SIG-M5 treated with dmso at 0.1 percent for 504 hours (cell line): Measurements from ENCODE around the gene OSBPL2.

Experiments used
- DNase-seq: peaks from one replicate; lab custom pipeline; 2025; ENCODE audit not compliant: unreplicated experiment; lab: John Stamatoyannopoulos, UW

OSBPL2 gene

DNA sequence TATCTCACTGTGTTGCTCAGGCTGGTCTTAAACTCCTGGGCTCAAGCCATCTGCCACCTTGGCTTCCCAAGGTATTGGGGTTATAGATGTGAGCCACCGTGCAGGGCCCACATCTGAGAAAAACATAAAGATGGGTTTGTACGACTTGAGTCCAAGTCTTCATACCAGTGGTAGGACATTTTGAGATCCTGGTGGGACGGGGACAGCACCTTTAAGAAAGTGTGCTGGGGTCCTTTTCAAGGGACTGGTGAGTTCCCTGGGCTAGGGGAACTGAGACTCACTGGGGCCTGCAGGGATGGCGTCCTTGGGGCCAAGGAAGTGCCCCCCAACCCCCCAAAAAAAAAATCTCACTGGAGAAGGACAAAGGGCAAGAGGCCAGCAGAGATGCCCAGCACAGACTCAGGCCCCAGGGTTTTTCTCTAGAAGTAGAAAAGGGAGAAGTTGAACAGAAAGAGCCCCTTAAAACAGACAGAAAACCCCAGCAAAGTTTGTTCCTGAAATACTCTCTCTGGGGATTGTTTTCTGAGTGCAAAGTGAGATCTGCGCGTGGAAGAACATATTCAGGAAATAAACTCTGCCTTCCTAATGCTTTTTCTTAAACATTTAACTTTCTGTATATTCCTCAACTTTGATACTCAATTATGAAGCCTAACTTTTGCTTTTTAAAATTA is 10.7 kb downstream of the OSBPL2 start:
- DNase-seq: no peak

DNA sequence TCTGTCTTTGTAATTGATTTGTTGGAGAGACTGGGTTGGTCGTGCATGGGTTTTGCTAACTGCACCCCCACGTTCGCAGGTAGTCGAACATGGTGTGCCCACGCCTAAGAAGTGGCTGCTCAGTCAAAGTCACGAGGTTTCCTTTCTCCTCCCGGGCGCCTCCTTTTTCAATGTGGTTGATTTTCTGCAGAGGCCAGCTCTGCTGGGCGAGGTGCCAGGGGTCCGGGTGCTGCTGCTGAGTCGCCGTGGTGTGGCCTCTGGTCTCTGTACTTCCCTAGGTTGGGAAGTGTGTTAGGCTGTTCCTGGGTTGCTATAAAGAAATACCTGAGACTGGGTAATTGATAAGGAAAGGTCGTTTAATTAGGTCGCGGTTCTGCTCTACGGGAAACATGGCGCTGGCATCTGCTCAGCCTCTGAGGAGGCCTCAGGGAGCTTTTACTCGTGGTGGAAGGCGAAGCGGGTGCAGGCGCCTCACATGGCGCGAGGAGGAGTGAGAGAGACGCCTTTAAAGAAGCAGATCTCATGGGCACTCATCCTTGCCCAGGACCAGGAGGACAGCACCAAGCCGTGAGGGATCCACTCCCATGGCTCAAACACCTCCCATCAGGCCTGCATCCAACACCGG is 14.1 kb downstream of the OSBPL2 start:
- no peak for DNase-seq

DNA sequence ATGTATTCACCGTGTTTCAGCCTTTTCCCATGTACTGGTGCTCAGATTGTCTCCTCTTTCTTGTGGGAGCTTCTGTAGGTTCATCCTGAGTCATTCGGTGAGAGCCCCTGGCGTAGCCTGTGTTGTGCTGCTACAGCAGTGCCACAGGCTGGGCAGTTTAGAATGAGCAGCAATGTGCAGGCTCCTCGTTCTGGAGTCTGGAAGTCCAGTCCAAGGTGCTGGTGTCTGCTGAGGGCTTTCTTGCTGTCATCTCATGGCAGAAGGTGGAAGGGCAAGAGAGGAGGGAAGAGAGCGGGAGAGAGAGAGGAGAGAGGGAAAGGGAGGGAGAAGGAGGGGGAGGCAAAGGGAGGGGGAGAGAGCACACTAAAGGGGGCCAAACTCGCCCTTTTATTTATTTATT is 15.1 kb downstream of the OSBPL2 start:
- no peak for DNase-seq

DNA sequence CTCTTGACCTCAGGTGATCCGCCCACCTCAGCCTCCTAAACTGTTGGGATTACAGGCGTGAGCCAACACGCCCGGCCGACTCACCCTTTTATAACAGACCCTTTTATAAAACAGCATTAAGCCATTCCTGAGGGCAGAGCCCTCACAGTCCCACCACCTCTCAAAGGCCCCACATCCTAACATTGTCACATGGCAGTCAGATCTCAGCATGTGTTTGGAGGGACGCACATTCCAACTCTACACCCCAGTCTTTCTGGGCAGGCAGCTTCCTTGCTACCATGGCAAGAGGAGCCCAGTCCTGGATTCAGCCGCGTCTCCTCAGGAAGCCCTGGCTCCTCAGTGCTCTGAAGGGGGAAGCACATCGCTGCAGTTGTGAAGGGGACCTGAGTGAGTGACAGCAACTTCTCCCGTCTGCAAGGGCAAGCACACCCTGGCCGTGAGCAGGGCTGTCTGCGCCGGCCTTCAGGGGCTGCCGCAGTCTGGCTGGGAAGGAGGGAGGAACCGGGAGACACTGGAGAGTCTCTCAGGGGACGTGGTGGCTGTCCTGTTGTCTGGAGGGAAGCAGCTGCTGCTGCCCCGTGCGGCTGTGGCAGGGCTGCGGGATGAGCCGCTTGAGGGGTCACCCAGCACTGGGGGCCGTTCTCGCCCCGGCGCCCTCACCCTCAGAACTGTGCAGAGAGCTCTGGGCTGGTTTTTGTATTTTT is 15.9 kb downstream of the OSBPL2 start:
- DNase-seq: no peak

DNA sequence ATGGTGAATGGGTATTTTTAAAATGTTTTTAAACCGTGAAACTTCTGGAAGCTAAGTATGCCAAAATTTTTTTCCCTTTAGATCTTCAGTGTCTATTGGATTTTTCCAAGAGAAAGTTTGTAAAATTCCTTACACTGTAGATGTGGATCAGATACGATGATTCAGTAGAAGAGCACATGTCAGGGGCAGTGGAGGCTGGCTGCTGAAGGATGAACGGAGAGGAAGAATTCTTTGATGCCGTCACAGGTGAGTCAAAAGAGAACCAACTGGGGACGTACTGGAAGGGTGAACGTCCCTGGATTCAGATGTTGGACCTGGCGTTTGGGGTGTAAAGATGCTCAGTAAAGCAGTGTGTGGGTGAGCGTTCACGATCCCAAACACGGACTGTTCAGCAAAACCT is 17.7 kb downstream of the OSBPL2 start:
- DNase-seq: no peak

DNA sequence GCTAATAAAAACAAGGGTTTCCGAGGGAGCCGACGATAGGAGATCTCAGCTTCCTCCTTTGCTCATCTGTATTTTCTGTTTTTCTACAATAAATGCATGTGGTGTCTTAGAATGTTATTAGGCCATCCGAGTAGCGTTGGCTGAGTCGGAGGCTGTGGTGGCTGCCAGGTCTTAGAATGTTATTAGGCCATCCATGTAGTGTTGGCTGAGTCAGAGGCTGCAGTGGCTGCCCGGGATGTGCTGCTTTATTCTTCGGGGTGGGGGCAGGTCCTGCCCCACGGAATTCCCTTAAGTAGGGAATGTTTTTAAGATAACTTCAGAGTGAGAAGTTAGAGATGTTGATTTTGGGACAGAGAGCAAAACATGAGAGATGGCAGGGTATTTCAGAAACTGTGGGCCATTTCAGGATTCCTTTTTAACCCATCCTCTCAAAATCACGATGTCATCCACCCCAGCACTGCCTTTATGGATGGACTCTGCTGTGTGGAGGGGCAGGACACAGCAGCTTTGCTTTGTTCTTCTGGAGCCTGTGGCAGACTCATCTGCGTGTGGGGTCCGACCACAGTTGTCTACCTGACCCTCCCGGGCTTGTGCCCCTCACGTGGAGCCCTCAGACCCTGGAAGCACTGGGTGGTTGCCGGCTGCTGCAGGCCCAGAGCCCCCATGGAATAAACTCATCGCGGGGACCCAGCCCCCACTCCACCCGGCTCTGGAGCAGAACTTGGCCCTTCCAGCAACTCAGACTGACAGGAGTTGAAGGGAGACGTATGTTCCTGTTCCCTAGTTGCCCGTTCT is 20.4 kb downstream of the OSBPL2 start:
- DNase-seq: no peak

DNA sequence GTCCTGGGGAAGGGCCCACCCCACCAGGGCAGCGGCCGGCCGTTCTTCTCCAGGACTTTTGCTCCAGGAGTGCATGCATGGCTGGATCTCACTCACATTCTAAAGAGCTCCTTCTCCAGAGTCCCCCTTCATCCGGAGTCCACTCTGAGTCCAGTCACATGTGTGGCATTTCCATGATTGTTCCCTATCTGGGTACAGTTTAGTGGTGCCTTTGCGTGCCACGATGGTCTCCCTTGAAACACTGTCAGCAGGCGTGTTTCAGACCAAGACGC is 20.9 kb downstream of the OSBPL2 start:
- DNase-seq: no peak

DNA sequence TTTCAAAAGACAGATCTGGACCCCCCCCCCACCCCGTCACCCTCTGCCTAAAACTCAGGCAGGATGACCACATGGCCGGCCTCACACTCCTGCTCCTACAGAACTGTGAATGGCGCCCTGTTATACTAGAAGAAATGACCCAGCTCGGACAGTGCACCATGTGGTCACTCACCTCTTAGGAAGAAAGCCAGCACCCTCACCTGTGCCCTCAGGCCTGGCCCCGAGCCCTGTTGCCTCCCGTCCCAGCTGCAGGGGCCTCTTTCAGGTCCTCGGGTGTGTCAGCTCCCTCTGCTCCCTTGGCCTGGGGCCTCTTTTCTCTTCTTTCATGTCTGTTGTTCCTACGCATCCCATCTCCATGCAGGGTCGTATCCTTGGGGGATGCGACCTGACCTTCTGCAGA is 23.7 kb downstream of the OSBPL2 start:
- no peak for DNase-seq

DNA sequence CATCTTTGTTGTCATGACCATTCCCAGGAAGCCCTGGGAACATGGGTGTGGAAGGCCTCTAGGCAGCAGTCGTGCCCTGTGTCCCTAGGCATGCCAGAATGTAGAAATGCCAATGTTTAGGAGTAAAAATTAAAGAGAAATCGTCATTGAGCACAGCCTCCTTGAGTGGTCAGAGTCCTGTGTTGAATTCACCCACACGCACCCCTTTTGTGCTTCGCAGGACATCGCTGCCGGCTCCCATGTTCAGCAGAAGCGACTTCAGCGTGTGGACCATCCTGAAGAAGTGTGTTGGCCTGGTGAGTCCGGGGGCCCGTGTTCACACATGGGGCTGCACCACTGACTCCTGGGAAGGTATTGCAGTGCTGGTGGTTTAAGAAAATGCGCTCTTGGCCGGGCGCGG is 25.1 kb downstream of the OSBPL2 start:
- no peak for DNase-seq

DNA sequence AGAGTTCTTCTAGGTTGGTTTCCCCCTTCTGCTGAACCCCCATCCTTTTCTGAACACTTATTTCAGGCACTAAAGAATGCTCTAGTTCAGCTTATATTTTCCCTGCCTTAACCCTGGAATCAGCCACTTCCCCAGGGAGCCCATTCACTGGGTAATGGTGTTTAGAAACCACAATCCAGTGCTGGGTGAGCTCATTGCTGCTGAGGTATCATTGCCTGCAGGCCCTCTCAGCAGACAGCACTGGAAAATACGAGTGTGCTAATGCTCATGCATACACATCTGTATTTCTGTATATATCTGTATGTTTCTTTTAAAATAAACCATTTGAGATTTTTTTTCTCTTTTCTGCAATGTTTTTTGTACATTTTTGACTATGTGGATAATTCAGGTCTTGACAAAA is 27.0 kb downstream of the OSBPL2 start:
- DNase-seq: no peak

DNA sequence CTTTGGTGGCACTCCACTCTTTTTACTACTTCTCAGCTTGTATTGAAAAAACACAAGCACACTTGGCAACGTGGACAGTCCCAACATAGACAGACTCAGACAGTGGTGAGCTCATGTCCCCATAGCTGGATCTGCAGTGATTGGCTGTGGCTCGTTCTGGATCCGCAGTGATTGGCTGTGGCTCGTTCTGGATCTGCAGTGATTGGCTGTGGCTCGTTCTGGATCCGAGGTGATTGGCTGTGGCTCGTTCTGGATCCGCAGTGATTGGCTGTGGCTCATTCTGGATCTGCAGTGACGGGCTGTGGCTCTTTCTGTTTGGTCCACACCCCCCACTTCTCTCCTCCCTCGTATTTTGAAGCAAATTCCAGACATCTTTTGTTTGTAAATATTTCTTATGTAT is 28.0 kb downstream of the OSBPL2 start:
- DNase-seq: no peak

DNA sequence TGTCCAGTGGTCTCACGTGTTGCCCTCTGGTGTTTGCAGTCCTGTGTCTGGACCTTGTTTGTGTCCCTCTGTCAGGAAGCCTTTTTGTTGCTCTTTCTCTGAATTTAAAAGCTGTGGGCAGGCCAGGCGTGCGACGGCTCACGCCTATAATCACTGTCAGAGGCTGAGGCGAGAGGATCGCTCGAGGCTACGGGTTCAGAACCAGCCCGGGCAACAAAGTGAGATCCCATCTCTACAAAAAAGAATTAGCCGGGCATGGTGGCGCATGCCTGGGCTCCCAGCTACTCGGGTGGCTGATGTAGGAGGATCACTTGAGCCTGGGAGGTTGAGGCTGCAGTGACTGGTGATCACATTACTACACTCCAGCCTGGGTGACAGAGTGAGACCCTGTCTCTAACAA is 28.5 kb downstream of the OSBPL2 start:
- no peak for DNase-seq

DNA sequence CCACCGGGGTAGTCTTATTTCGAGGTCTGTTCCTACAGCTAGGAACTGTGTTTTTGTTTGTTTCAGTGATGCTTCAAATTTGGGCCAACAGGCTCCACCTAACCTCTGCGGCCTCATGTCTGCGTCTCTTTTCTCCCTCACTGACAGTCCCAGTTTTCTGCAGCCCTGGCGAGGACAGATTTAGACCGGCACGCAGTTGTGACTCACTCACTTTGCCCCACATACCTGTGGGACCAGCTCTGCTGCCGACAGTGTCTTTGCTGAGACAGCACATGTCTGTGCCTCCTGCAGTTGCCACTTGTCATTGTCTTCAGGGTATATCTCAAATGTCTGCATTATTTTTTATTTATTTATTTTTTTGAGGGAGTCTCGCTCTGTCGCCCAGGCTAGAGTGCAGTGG is 29.2 kb downstream of the OSBPL2 start:
- DNase-seq: peak; percentile 50

DNA sequence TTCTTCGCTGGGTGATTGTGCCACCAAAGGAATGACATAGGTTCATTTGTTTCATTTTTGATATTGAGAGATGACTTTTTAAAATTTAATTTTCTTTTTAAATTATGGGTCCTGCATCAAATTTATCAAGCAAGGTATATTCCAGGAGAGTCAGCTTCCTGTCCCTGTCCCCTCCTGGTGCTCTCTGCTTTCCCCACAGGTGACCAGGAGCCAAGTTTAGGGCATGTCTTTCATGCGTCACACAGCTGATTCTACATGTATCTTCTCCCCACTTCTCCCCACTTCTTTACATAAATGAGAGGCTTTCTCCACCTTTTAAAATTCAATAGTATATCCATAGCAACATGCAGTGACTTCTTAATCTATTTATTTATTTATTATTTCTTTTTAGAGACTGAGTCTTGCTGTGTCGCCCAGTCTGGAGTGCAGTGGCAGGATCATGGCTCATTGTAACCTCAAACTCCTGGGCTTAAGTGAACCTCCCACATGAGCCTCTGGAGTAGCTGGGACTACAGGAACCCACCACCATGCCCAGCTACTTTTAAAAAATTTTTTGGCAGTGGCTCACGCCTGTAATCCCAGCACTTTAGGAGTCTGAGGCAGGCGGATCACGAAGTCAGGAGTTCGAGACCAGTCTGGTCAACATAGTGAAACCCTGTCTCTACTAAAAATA is 30.0 kb downstream of the OSBPL2 start:
- DNase-seq: no peak

DNA sequence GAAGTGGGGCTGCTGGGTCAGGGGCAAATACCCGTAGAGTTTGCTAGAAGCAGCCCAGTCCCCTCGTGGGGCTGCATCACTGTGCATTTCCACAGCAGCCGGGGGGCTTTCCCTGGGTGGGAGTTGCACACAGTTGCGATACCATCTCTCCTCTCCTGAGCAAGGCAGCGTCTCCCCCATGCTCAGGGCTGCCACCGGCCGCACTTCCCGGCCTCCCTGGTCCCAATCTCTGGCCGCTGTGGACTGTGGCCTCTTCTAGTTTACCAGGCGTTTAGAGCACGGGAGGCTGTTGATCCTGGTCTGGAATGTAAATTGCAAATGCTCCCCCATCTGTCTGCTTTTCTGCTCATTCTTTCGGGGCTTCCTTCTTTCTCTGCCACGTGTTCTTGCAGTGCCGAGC is 31.1 kb downstream of the OSBPL2 start:
- DNase-seq: no peak

DNA sequence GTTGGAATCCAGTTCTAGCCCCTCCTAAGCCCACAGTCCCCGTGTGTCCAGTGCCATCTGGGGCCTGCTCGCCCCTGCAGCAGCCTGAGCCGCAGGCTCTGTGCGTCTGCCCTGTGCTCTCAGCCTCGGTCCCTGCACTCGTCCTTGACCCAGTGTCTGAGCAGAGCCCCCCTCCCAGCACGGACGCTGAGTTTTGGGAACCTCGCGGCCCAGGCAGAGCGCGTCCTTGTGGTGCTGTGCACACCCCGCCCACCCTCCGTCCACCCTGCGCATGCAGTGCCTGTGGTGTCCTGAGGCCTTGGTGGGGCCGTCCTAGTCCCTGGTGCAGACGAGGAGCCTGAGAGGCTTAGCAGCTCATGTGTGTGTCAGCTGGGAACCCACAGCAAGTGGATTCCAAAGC is 31.6 kb downstream of the OSBPL2 start:
- DNase-seq: no peak

DNA sequence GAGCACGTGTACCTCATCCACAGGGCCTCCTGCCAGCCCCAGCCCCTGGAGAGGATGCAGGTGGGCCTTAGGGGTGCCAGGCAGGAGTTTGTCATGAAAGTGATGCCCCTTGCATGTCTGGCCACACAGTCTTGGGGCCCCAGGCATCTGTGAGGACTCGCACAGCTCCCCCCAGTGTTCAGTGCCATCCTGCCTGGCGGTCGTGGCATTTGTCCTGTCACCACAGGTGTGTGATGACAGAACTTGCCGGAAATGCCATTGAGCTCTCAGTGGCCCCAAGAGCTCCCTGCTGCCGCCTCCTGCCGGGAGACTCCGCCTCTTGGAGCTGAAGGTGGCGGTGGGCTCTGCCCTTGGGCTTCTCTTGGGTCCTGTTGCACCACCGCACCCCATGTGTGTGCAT is 33.9 kb downstream of the OSBPL2 start:
- DNase-seq: no peak

DNA sequence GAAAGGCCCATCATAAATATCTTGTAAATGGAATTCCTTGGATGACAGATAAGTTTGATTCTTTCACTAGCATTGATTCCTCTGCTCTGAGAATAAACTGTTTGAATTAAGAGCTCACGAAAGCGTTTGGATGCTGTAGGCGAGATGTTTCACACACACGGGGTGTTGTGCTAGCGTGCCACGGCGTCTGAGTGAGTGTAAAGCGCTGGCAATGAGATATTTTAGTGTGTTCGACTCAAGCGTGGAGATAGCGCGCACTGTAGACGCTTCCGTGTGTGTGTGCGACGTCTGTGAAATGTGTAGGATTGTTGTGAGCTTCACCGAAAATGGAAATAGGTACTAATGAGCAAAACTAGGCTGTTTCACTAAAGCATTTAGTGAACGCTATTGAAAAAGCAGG is 35.1 kb downstream of the OSBPL2 start:
- DNase-seq: no peak

DNA sequence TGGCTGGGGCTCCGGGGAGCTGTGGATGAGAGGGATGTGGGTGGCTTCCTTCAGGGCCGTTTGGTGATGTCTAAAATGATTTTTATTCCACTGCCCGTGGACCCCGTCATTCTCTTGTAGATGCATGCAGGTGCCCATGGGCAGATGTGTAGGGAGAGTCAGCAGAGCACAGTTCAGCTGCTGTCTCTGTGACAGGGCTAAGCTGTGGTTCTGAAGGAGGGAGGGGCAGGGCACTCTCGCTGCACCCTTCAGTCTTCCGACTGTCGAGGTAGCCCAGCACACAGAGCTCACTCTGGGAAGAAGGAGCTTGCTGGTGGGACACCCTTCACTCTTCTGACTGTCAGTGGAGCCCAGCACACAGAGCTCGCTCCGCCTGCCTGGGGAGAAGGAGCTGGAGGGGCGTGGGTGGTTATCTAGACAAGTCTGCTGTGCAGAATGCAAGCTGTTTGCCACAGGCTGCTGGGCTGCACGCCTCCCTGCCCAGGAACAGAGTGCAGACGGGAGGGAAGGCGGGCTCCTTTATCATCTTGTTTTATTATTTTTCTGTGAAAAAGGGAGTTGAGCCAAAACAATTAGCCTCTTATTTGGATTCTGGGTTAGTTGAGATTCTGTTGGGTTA is 36.1 kb downstream of the OSBPL2 start:
- no peak for DNase-seq

DNA sequence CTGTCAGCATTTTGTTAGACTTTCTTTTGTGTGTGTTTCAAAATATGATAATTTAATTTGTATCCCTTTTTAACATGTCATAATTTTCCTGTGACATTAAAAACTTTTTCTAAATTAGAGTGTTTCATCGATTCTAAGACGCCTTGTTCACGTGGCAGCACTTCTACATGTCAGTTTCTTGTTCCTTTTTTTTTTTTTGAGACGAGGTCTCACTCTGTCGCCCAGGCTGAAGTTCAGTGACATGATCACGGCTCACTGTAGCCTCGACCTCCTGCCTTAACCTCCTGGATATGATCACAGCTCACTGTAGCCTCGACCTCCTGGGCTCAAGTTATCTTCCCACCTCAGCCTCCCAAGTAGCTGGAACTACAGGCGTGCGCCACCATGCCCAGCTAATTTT is 36.9 kb downstream of the OSBPL2 start:
- DNase-seq: no peak

DNA sequence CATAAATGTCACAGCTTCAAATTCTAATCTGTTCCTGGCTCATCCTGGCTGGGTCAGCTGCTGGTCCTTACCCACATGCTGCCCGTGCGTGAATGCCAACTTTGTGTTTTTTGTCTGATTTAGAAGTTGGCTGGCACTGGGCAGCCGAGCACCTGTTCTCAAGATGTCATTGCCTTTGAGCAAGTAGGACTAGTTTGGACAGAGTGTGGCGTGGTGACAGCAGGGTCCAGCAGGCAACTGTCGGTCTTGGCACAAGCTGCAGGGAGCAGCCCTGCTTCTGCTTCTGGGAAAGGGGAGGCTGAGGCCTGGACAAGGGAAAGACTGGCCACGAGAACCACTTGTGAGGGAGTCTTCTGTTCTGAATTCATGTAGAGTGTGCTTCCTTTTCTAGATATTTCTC is 38.1 kb downstream of the OSBPL2 start:
- no peak for DNase-seq
